COLO668 (cell line): ENCODE results near the gene ASB8.

Source experiments
- DNase-seq: peaks from one replicate; lab custom pipeline; 2025; ENCODE audit not compliant: unreplicated experiment; lab: John Stamatoyannopoulos, UW

Gene ASB8

GRCh38 chr12:48106681-48107613 lies 50.4 kb downstream of the ASB8 start:
- DNase-seq = no peak

- peak; percentile 86 for DNase-seq
These were observed 51.2 kb downstream of the ASB8 start, which contains the start of gene SENP1 for GRCh38 chr12:48105867-48106680. SENP1 (minus strand) TSS chr12:48106079; CDS start chr12:48101472, 4,607 bp downstream.

GRCh38 chr12:48105321-48105866 lies 51.9 kb downstream of the ASB8 start:
- DNase-seq = peak; percentile 12

- no peak for DNase-seq
These were observed 52.8 kb downstream of the ASB8 start for GRCh38 chr12:48104531-48104930.
